Measurements from ENCODE around the gene RAD51B.
A peak's percentile ranks its signal among the peaks of the same experiment; 100 is the strongest.
"Not testable (repeated sequence)": the region's sequence is repeated elsewhere in the genome, so short reads cannot be mapped to it uniquely, and the experiment has no call there.

The RAD51B gene

DNA sequence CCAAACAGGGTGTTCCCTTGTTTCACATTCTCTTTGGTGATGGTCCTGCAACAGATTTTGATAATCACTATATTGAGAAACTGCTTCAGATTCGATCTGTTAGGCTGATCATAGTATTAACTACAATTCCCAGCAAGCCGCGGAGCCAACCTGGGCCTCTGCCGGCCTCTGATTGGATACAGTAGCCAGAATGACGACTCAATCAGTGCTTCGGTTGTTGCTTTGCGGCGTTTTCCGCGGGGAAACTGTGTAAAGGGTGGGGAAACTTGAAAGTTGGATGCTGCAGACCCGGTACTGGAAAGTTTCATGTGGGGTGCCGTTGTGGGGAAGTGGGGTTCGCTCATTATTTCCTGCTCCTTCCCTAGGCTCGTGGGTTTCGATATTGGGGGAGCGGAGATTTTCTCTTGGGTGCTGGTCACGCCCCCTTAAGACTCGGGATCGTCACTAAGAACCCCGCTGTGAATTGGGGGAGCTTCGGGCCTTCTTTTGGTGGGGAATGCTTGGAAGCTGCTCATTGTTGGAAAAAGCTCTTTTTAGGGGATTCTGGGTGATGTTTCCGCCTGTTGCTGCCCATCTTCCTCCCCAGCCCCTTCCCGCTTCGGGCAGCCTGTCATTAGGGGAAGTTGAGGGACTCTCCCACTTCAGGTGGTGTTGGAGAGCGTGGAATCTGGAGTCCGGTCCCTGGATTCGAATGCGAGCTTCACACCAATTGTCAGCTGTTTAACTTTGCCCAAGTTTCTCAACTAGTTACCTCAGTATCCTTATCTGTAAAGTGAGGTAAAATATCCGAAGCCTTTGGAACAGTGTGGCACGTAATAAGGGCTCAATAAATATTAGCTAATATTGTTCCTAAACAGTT lies at the start of gene RAD51B:
Gene RAD51B, plus strand, starts transcription at position 217 of the 859 bp plus-strand sequence.
- DNase-seq, result peak; percentile 63

DNA sequence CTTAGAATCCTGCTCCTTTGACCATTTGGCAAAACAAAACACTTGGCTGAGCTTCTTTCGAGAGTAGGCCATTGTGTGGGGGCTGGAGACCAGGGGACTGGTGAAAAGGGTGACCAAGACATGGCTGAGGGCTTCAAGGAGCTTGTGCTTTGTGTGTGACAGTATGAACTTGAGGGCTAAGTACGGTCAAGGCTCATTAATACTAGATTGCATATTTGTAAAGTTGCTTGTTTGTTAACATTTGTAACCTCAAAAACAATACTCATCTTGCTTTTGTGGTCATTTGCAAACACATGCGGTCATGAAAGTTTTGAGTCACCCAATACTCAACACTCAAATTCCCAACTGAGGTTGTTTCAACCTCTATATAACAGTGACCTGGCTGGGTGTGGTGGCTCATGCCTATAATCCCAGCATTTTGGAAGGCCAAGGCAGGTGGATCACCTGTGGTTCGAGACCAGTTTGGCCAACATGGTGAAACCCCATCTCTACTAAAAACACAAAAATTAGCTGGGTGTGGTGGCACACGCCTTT lies 45.7 kb upstream of the RAD51B start:
- DNase-seq, result no peak

DNA sequence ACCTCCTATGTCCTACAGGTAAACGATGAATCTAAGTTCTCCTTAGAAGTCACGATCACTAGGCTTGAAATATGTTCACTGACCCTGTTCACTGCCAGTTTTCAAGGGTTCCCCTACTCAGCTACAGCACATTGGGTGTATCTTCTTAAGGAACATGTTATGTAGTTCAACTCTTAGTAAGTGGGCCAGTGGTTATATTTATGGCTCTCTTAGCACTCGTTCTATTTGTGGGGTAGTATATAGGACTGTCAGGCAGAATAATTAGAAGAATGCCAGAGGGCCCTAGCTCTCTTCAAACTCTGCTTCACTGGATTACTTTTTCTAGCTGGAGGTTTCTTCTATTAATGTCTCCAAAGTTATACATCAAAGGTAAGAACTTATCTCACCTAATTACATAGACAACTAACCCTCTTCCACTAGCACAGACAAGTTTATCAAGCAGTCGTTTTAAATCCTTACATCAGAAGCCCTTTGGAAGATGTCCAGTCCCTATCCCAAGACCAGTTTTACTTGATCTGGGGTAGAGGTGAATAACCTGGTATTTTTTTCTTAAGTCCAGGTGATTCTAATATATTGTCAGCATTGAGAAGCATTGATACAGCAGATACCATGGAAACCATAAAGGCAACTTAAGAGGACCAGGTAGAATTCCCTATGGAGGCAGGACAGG lies 42.8 kb upstream of the RAD51B start:
- no peak for DNase-seq

DNA sequence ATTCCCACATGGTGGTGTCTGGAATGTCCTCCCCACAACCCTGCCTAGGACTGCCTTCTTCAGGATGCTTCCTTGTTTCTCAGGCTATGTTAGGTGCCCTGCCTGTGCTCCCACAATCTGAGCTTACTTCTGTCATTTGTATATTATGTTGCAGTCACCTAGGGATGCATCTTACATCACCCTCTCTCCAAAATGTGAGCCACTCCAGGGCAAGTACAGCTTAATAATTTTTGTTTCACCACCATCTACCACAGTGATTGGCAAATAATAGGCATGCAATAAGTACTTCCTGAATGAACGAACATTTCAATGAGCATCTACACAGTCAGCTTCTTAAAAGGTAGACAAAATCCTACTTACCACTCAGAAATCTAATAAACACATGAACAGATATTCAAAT lies 40.8 kb upstream of the RAD51B start:
- no peak for DNase-seq

DNA sequence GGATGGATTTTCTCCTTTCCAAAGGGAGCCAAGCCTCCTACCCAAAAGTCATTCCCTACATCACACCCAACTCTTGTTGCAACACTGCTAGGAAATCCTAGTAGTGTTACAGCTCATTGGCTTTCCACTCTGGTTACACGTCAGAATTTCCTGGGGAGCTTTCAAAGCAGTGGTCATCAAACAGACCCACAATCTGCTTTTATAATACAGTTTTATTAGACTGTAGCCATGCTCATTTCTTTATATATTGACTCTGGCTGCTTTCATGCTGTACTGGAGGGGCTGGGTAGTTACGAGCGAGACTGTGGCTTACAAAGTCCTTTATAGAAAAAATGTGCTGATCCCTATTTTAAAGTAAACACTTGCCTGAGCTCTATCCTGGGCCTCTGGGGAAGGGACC lies 37.5 kb upstream of the RAD51B start:
- no peak for DNase-seq

DNA sequence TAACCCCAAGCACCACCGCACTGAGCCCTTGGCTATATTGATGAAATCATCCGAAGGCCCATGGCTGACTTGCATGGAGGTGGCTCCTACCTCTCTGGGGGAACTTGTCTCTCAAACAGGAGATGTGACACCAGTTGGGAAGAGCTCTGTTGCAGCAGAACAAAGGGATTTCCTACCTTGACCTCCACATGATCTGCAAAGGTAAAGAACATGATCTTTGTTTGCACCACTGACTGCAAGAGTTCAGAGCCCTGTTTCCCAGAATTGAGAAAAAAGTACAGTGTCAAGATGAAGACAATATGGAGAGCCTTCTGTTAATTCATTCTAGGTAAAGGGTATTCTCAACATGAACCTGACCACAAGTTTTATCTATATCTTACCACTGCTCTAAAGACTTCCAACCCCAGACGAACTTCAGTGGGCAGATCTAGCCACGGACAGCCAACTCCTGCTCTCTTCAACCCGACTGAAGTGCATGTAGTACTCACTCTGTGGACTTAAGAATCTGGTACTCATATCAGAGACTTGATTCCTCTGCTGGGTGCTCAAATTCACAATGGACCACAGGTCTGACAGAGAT lies 35.2 kb upstream of the RAD51B start:
- no peak for DNase-seq

DNA sequence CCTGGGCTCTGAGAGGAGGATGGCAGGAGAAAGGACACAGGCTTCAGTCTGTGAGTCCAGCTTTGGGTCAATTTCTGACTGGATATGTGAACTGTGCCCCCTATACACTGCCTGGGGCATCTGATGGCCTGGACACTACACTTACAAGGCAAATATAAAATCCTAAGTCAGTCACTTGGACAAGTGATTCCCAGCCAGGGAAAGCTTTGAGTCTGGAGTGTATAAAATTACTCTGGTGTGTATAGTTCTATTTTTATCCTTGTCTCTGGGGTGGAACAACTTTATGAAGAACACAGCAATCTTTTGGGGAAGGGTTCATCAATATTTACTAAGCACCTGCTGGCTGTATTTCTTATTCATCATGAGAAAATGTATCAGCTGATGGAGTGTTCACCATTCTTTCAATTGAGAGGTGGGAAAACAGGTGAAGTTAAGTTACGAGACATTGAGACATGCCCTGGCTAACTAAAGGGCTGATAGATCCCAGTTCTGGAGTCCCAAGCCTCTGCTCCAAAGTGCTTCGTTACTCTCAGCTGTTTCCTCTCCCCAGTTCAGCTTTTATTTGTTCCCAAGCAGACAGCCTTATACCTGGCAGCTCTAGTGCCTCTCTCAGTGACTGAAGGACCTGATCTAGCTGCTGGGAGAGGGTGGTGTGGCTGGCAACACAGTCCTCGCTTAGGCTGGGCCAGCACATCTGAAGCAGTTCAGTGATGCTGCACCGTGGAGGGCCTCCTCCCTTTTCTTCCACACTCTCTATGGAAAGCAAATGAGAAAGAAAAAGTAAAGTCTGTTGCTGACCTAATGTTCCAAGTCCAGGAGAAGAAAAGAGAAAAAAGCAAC lies 34.1 kb upstream of the RAD51B start:
- DNase-seq, result no peak

DNA sequence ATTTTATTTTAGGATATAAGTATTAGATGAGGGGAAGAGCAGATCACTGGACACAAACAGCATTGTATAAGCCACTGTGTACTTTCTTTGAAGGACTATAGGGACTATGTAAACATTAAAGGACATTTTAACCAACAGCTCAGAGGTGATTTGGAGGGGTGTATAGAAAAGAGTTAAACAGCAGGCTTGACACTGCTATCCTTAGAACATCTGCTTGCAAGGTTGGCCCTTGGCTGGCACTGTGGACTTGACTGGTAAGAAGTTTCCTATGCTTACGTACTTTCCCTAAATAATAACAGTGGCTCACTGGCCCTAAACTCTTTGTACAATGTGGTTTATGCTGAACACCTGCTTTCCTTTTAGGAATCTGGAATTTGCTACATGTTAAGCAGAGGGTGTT lies 31.9 kb upstream of the RAD51B start:
- DNase-seq, result no peak

DNA sequence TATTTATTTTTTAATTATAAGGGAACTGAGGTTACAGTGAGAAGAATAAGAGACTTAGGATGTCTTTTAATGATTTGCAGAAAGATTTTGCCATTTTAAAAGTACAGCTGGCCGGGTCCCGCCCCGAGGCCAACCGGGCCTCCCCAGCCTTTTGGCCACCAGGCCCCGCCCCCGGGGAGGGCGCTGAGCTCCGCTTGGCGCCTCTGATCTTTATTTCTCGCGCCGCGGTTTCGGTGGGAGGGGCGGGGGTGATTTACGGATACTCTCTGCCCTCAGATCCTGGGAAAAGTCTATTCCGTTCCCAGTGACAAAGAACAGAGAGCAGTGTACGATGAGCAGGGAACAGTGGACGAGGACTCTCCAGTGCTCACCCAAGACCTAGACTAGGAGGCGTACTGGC lies 20.8 kb upstream of the RAD51B start:
- DNase-seq, result no peak

DNA sequence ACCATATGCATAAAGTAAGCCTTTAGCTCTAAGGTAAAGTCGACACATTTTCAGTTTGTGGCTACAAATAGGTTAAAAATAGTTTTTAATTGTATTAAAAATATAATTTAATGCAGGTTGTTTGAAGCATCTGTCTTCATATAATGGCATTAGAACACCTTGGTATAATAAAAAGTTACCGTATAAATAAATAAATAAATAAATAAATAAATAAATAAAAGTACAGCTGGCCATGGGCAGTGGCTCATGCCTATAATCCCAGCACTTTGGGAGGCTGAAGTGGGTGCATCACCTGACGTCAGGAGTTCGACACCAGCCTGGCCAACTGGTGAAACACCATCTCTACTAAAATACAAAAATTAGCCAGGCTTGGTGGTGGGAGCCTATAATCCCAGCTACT lies 18.8 kb upstream of the RAD51B start:
- no peak for DNase-seq

DNA sequence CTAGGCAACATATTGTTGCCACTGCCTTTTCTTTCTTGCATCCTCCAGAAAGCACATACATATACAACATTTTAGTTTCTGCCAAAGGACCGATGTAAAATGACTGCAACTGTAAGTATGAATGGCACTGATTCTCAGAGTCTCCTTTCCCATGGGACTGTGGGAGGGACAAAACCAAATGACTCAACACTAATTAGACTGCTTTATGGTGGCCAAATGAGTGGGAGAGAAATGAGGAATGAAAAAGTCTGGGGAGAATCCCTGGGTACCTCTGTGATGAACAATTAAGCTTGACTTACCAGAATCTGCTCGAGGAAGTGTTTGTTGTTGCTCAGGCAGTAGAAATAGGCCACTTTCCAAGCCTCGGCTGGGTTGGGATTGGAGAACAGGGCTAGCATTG lies 13.3 kb upstream of the RAD51B start:
- no peak for DNase-seq

DNA sequence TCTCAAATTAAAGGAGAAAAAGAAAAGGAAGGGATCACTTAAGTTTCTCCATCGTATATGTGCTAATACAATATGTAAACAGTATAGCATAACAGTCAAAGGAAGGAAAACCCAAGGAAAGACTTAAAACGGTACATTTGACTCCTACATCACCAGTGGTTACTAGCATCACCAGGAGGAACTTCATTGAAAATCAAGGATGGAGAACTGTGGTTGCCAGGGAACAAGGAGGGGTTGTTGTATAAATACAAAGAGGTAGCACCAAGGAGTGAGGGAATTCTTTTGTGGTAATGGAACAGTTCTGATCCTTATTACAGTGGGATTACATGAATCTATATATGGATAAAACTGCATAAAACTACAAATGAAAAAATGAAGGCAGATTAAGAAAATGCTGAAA lies 4.8 kb upstream of the RAD51B start:
- DNase-seq, result no peak

DNA sequence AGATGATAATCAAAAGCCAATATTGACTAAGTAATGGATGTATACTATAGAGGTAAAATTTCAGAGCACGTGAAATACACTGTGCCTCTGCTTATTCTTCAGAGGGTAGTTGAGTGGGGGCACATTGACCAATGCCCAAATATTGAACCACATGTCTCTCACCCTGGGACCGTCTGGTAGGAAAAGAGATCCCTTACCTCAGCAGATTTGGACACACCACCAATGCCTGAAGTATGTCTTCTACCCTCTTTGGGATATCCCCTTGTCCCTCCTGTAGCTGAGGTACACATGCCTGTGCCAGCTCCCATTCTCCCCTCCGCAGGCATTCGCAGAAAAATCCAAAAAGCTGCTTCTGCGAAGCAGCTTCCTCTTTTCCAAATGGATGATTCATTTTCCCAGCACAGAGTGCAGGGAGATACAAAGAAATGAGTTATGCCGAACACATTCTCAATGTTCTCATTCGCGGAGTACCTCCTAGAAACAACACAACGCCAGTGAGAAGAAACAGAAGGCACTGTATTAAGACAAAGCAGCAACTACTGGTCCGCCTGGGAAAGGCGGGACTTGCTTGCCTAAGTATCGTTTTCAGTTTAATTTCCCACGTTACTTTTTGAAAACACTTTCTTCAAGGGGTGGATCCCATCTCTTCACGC lies 3.9 kb upstream of the RAD51B start:
- DNase-seq, result no peak

DNA sequence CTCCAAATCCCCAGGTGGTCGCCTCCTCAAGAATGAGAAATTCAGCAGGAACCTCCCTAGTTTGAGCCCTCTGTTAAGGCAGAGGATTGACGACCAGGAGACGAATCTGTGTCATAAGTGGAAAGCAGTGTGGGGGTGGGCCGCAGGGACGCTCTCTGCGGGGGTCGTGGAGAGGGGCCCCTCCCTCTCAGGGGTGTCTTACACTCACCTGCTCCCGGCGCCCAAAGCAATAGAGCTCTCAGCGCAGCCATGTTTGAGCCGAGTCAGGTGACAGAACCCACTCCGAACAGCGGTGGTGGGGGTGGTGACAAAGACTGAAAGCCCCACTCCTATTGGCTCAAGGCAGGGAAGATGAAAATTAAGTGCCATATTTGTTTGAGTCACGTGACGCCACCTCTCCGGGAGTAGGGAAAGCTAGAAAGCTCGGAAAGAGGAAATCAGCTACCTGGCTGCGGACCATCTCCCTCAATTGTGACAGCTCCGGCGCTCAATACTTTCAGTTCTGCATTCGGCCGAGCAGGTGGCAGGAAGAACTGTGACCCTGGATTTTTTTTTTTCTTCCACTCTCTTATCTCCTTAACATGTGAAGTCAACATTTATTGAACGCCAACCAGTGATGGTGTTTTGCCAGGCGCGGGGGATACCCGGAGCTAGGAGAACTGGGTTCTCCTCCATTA lies 3.1 kb upstream of the RAD51B start, which contains the start of gene ZFYVE26:
Gene ZFYVE26, minus strand, starts transcription at position 265 of the 677 bp plus-strand sequence. CDS start 627 bp downstream, outside the sequence.
- DNase-seq, result peak; percentile 88

DNA sequence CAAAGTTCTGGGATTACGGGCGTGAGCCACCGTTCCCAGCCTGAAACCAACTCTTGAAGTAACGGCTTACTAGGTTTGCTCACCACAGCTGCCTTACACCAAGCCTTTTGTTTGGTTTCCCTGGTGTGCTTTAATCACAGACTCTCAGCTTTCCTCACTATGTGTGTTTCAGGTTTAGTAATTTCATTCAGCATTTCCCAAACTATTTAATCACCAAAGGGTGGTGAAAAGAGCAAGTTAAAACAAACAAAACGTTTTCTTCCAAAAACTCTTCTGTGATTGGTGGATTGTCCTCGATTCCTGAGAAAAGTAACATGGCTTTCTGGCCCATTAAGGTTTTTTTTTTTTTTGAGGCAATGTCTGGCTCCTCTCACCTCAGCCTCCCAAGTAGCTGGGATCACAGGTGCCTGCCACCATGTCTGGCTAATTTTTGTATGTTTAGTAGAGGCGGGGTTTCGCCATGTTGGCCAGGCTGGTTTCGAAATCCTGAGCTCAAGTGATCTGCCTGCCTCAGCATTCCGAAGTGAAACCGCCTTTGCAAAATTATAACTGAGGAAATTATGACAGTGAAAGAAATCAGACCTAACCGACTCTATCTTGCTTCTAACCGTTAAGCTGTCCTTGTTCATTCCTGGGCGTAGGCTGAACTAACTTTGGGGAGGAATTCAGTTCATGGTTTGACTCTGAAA lies 1.7 kb upstream of the RAD51B start:
- DNase-seq, result no peak

DNA sequence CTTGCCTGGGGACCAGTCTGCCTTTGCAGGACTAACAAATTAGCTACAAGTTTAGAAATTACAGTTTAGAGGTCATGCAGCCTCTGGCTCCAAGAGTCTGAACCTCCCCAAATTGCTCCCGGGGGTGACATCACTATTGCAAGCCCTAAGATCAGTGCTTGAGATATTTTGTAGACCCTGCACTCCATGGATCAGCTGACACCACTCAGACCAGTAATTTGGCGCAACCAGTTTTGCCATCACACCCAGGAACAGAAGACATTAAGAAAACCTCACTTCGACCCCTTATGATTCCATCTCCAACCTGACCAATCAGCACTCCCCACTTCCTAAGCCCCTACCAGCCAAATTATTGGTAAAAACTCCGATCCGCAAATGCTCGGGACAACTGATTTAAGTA lies 1.1 kb upstream of the RAD51B start:
- DNase-seq, result not testable (repeated sequence)

DNA sequence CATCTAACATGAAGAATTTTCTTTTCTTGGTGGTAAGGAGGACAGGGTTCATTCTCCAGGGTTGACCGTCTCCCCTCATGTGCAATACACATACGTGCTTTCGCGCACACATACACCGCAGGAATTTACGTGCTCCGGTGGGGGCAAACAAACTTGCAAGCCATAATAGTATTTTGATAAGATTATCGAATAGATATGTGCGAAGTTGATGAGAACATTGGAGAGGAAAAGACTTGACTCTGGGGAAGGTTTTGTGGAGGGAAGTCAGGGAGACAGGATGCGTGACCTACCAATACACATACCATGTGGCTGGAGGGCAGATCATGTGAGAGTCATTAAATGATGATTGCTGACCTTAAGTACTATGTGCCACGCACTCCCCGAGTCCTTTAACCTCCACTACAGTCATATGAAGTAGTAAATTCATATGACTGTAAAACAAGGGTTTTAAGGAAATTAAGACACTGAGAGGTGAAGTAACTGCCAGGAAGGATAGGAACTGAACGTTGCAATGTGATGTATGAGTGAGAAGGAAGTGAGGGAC lies 921 bp downstream of the RAD51B start:
- peak; percentile 15 for DNase-seq

DNA sequence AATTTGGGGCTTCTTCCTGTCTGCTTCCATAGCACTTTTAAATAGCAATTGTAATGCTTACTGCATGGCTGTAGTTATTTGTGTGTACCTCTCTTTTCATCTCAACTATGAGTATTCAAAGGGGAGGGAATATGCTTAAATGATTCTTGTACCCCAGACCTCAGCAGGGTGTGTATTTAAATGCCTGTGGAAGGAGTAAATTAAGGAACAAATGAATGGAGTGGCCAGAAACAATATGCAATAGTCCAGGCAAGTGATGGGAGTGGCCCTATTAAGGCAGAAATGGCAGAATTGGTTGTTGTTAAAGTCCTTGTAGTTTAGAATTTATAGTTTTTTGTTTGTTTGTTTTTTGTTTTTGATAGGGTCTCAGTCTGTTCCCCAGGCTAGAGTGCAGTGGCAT lies 1.5 kb downstream of the RAD51B start:
- no peak for DNase-seq

DNA sequence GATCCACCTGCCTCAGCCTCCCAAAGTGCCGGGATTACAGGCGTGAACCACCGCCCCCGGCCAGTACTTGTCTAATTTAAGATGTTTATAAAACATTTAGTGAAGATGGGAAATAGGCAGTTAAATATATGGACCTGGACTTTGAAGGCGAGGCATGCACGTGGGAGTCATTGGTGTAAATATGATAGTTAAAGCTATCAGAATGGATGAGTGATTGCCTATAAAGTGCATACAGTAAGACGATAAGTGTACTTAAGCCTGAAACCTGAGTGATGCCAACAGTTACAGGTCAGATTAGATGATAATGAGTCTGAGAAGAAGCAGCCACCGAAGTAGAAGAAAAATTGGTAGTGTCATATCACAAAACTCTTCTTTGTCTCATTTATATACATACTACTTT lies 11.5 kb downstream of the RAD51B start:
- DNase-seq, result no peak

DNA sequence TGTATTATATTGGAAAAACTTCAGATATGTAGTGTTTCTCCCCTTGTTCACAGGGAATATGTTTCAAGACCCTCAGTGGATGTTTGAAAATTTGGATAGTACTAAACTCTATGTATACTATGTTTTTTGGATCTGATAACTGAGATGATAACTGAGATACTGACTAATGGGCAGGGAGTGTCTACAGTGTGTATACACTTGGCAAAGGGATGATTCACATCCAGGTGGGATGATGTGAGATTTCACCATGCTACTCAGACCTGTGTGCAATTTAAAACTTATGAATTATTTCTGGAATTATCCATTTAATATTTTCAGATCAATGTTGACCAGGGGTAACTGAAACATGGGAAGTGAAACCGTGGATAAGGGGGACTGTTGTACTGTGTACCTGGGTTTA lies 13.8 kb downstream of the RAD51B start:
- DNase-seq, result no peak

DNA sequence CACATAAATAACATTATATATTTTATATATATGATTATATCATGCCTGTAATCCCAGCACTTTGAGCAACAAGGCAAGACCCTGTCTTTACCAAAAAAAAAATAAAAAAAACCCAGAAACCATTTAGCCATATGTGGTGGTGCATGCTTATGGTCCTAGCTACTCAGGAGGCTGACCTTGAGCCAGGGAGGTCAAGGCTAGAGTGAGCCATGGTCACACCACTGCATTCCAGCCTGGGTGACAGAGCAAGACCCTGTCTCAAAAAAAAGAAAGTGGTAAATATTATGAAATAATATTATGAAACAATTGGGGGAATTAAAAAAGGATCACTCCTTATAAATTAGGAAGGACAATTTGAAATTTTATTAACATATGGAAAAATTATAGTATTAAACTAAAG lies 16.0 kb downstream of the RAD51B start:
- no peak for DNase-seq

Data from GDM1 (cell line).